AG09309 (cell line): ENCODE measurements around the gene KLHL18.

Experiments used
- DNase-seq: peaks from one replicate; pipeline ENCODE4 v3.0.0-alpha.2; 2010; ENCODE audit warnings: low read depth
- H3K4me3 ChIP-seq: 2 replicates; pipeline ENCODE4 v1.5.1; 2011; ENCODE audit warnings: mild to moderate bottlenecking, low read depth, low read length, moderate library complexity; ENCODE audit not compliant: control insufficient read depth
- CTCF ChIP-seq: IDR thresholded peaks from 2 replicates; pipeline ENCODE4 v1.5.1; 2011; ENCODE audit warnings: mild to moderate bottlenecking, low read depth, low read length, inconsistent platforms; ENCODE audit not compliant: insufficient read depth, control insufficient read depth; ENCODE audit errors: missing control alignments

Gene KLHL18

DNA sequence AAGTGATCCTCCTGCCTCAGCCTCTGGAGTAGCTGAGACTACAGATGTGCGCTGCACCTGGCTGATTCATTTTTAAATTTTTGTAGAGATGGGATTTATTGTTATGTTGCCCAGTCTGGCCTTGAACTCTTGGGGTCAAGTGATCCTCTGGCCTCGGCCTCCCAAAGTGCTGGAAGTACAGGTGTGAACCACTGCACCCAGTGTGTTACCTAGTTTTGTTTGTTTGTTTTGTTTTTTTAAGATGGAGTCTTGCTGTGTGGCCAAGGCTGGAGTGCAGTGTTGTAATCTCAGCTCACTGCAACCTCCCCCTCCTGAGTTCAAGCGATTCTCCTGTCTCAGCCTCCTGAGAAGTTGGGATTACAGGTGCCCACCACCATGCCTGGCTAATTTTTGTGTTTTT, 110.2 kb downstream of the KLHL18 start:
- no peak for TF ChIP-seq CTCF
- no peak overlapping the region for H3K4me3 ChIP-seq
- no peak for DNase-seq

- H3K4me3 ChIP-seq, result no peak overlapping the region
- TF ChIP-seq CTCF, result no peak
- DNase-seq, result no peak
Measured at GRCh38 chr3:47394140-47394870, 111.6 kb downstream of the KLHL18 start.

DNA sequence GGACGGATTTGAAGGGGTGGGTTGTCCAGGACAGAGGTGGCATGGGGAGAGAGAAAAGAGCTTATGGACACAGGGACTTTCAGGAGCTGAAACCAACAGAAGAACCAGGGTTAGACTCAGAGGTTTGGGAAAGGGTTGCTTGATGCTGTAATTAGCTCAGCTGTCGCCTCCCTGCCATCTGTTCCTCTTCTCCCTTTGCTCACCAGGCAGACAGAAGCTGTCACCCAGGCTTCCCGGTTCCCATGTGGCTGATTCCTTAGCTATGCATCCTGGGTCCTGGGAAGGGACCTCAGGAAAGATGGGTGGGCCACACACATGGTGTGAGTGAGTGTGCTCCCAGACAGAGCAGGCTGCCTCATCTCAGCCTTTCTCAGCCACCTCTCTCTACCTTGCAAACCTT, 112.1 kb downstream of the KLHL18 start:
- H3K4me3 ChIP-seq, result no peak overlapping the region
- no peak for DNase-seq
- no peak for TF ChIP-seq CTCF
